Gastrocnemius medialis (tissue), 4 donors: ENCODE results near the gene ADAMTSL1.

ENCODE experiments used
- CTCF ChIP-seq, 5 experiments: fragments of 450-650 bp in 3 of 5; fragments of 200-600 bp in 2 of 5; sonication (generic) in 2 of 5; IDR thresholded peaks in 4 of 5; conservative IDR thresholded peaks in 1 of 5; 1 replicate in 4 of 5; 2 replicates in 1 of 5; pipeline ENCODE4 v1.5.1; 2016 to 2019; ENCODE audit warnings: antibody characterized with exemption in 5 of 5, mild to moderate bottlenecking in 3 of 5, moderate library complexity in 3 of 5
- POLR2A ChIP-seq, 2 donors: fragments of 450-650 bp; IDR thresholded peaks; one replicate each; pipeline ENCODE4 v1.6.1; 2017; ENCODE audit warnings: antibody characterized with exemption in 2 of 2, mild to moderate bottlenecking in 2 of 2, moderate library complexity in 2 of 2

GRCh38 chr9:18849270-18849669 is 375.3 kb downstream of the ADAMTSL1 start:
- TF ChIP-seq CTCF (IDR thresholded peaks at IDR 0.05 in 4 of 5, conservative IDR thresholded peaks at IDR 0.05 in 1 of 5) (no peak), POLR2A (IDR thresholded peaks at IDR 0.05) (no peak)
